Lower leg skin (tissue), 3 donors: ENCODE data around the gene GLYATL2.

Experiments
- CTCF ChIP-seq, 3 donors: fragments of 450-650 bp; IDR thresholded peaks; one replicate each; pipeline ENCODE4 v1.5.1; 2016; ENCODE audit warnings: antibody characterized with exemption in 3 of 3, mild to moderate bottlenecking in 3 of 3, moderate library complexity in 2 of 3
- POLR2A ChIP-seq, 2 donors: fragments of 450-650 bp; IDR thresholded peaks; one replicate each; pipeline ENCODE4 v1.6.1; 2016 to 2017; ENCODE audit warnings: antibody characterized with exemption in 2 of 2, mild to moderate bottlenecking in 1 of 2, moderate library complexity in 1 of 2

- TF ChIP-seq CTCF (IDR thresholded peaks at IDR 0.05): no peak
- TF ChIP-seq POLR2A (IDR thresholded peaks at IDR 0.05): no peak
Measured at GRCh38 chr11:58887452-58887851, 42.9 kb upstream of the GLYATL2 start.
